Hepatocyte (in vitro differentiated cells): ENCODE results near the gene MPP1. TPM values are rescaled to one million over a fixed set of nuclear protein-coding genes. Genes with fewer than 3 reads are reported as not detected.

Source experiments
- DNase-seq: peaks from one replicate; pipeline ENCODE4 v3.0.0-alpha.2; 2016; ENCODE audit warnings: low spot score
- H2AFZ ChIP-seq: fragments of 200-600 bp; sonication (generic); 2 replicates; pipeline ENCODE4 v1.6.0; 2016; ENCODE audit warnings: antibody characterized with exemption, mild to moderate bottlenecking
- H3K27ac ChIP-seq: fragments of 200-600 bp; sonication (generic); 2 replicates; pipeline ENCODE4 v1.5.1; 2016; ENCODE audit warnings: mild to moderate bottlenecking
- H3K27me3 ChIP-seq: fragments of 200-600 bp; sonication (generic); 2 replicates; pipeline ENCODE4 v1.6.1; 2016
- H3K36me3 ChIP-seq: fragments of 200-600 bp; sonication (generic); replicated peaks from 2 replicates; pipeline ENCODE4 v1.5.1; 2016; ENCODE audit warnings: low read depth; ENCODE audit not compliant: insufficient read depth
- H3K4me1 ChIP-seq: fragments of 200-600 bp; sonication (generic); 2 replicates; pipeline ENCODE4 v1.5.1; 2016; ENCODE audit warnings: mild to moderate bottlenecking, moderate library complexity; ENCODE audit not compliant: insufficient read depth
- H3K4me2 ChIP-seq: fragments of 200-600 bp; sonication (generic); 2 replicates; pipeline ENCODE4 v1.6.0; 2016
- H3K4me3 ChIP-seq: fragments of 200-600 bp; sonication (generic); 2 replicates; pipeline ENCODE4 v1.5.1; 2016; ENCODE audit warnings: mild to moderate bottlenecking
- H3K79me2 ChIP-seq: fragments of 200-600 bp; sonication (generic); 2 replicates; pipeline ENCODE4 v1.6.0; 2017; ENCODE audit warnings: mild to moderate bottlenecking
- H3K9me2 ChIP-seq: fragments of 200-600 bp; sonication (generic); replicated peaks from 2 replicates; pipeline ENCODE4 v1.6.0; 2017; ENCODE audit warnings: mild to moderate bottlenecking; ENCODE audit not compliant: insufficient read depth
- H3K9me3 ChIP-seq: fragments of 200-600 bp; sonication (generic); 2 replicates; pipeline ENCODE4 v1.5.1; 2016; ENCODE audit warnings: low read depth, mild to moderate bottlenecking
- H4K20me1 ChIP-seq: fragments of 200-600 bp; sonication (generic); 2 replicates; pipeline ENCODE4 v1.6.0; 2016; ENCODE audit warnings: mild to moderate bottlenecking; ENCODE audit not compliant: insufficient read depth, poor library complexity, severe bottlenecking
- CTCF ChIP-seq: fragments of 200-600 bp; sonication (generic); IDR thresholded peaks from 2 replicates; pipeline ENCODE4 v1.5.1; 2016; ENCODE audit warnings: antibody characterized with exemption, mild to moderate bottlenecking; ENCODE audit not compliant: poor library complexity
- EZH2 ChIP-seq: fragments of 200-600 bp; sonication (generic); IDR thresholded peaks from 2 replicates; pipeline ENCODE4 v1.6.1; 2016; ENCODE audit warnings: antibody characterized with exemption, mild to moderate bottlenecking, borderline replicate concordance
- EZH2phosphoT487 ChIP-seq: fragments of 200-600 bp; sonication (generic); IDR thresholded peaks from one replicate; pipeline ENCODE4 v1.6.1; 2018; ENCODE audit warnings: antibody characterized with exemption, mild to moderate bottlenecking, low read depth, moderate library complexity; ENCODE audit not compliant: unreplicated experiment, severe bottlenecking
- WGBS: methylation state at CpG from one replicate; pipeline ENCODE4 v1.1.6; 2016; ENCODE audit warnings: low lambda C conversion rate; ENCODE audit errors: missing lambda C conversion rate; 5-methylcytosine and 5-hydroxymethylcytosine counted together
- polyA plus RNA-seq: library from polyadenylated mRNA; unstranded; fragments of >200 nt; fragmentation: Nextera tagmentation; extraction: Ambion mirVana; gene quantifications from 2 replicates; pipeline ENCODE4 v1.2.1, GENCODE V29; 2016
- total RNA-seq: library from RNA; depleted of rRNA; stranded (reverse); fragments of >200 nt; gene quantifications from 2 replicates; pipeline ENCODE4 v1.2.3, GENCODE V29; 2014

MPP1 gene
- total and polyA plus RNA-seq, 2 experiments from 2014 or later, result 11.4 to 20.4 TPM

- no peaks in the 10 kb centered on the region for H3K36me3 ChIP-seq
- no peak overlapping the region for H2AFZ ChIP-seq
- peaks cover 3% of the 10 kb centered on the region for H3K79me2 ChIP-seq
- peak; percentile 48 for DNase-seq
- H4K20me1 ChIP-seq, result no peaks in the 10 kb centered on the region
- no peaks in the 10 kb centered on the region for H3K9me2 ChIP-seq
- TF ChIP-seq CTCF, result no peak
- no peak for TF ChIP-seq EZH2phosphoT487
- TF ChIP-seq EZH2, result no peak
- no peaks in the 10 kb centered on the region for H3K27me3 ChIP-seq
- H3K9me3 ChIP-seq, result no peaks in the 10 kb centered on the region
- WGBS, result 54% methylated on average over 9 of the region's 9 CpGs
- H3K4me2 ChIP-seq, result peak overlapping the region; percentile 49
- peak overlapping the region; percentile 67 for H3K27ac ChIP-seq
- H3K4me3 ChIP-seq, result no peak overlapping the region
- H3K4me1 ChIP-seq, result peaks cover 13% of the 10 kb centered on the region
Measured at GRCh38 chrX:154799556-154800348, 5.5 kb downstream of the MPP1 start.

GRCh38 chrX:154797006-154797405 lies 8.3 kb downstream of the MPP1 start:
- Histone ChIP-seq H3K36me3 (no peaks in the 10 kb centered on the region), H4K20me1 (no peaks in the 10 kb centered on the region), H3K4me2 (no peak overlapping the region), H3K4me1 (peaks cover 13% of the 10 kb centered on the region), H3K4me3 (no peak overlapping the region), H3K27me3 (no peaks in the 10 kb centered on the region), H3K27ac (no peak overlapping the region), H2AFZ (no peak overlapping the region), H3K9me2 (no peaks in the 10 kb centered on the region), H3K9me3 (no peaks in the 10 kb centered on the region), H3K79me2 (no peaks in the 10 kb centered on the region)
- no peak for DNase-seq
- TF ChIP-seq EZH2phosphoT487 (no peak), EZH2 (no peak), CTCF (no peak)
- WGBS, result 70% methylated on average over 6 of the region's 6 CpGs

GRCh38 chrX:154795016-154795415 lies 10.3 kb downstream of the MPP1 start:
- no peaks in the 10 kb centered on the region for H3K9me3 ChIP-seq
- no peaks in the 10 kb centered on the region for H3K79me2 ChIP-seq
- no peaks in the 10 kb centered on the region for H4K20me1 ChIP-seq
- no peaks in the 10 kb centered on the region for H3K36me3 ChIP-seq
- no peak overlapping the region for H3K4me3 ChIP-seq
- H3K4me1 ChIP-seq, result peaks cover 6% of the 10 kb centered on the region
- 61% methylated on average over 2 of the region's 2 CpGs for WGBS
- no peak overlapping the region for H3K27ac ChIP-seq
- no peak overlapping the region for H3K4me2 ChIP-seq
- H3K9me2 ChIP-seq, result no peaks in the 10 kb centered on the region
- no peaks in the 10 kb centered on the region for H3K27me3 ChIP-seq
- H2AFZ ChIP-seq, result no peak overlapping the region
- TF ChIP-seq EZH2phosphoT487 (no peak), EZH2 (no peak), CTCF (no peak)
- no peak for DNase-seq
